GM12873 (cell line): Measurements from ENCODE around the gene PTGFRN.

Experiments used
- TF ChIP-seq, protein P1 (sequence below): IDR thresholded peaks from 2 replicates; pipeline ENCODE4 v1.5.1; 2012; ENCODE audit warnings: low read depth, mild to moderate bottlenecking, moderate library complexity, low read length, control low read depth; ENCODE audit not compliant: insufficient read depth; ENCODE audit errors: missing control alignments

PTGFRN gene

DNA sequence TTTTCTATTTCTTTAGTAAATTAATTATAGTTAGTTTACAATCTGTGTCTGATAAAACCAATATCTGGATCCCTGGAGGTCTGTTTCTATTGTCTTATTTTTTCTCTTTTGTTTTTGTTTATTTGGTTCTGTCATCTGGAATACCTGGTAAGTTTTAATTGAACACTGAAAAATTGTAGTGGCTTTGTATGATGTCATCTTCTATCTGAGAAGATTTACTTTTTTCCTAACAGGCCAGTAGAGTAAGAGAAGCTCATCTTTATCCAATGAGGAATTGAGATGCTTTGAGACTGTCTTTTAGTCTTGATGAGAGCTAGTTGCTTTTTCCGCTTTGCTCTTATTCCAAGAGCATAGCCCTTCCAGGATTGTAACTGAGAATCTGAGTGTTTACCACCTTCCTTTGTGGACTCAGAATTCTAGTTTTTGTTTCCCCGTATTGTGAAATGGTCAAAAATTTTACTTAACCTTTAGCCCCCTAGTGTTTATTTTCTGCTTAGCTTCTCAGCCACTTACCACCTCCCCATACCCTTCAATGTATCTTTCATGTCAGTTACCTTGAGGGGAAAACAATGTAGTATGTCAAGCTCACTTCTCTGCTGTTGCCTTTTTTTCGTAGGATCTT lies 25.0 kb downstream of the PTGFRN start:
- TF ChIP-seq, protein P1, sequence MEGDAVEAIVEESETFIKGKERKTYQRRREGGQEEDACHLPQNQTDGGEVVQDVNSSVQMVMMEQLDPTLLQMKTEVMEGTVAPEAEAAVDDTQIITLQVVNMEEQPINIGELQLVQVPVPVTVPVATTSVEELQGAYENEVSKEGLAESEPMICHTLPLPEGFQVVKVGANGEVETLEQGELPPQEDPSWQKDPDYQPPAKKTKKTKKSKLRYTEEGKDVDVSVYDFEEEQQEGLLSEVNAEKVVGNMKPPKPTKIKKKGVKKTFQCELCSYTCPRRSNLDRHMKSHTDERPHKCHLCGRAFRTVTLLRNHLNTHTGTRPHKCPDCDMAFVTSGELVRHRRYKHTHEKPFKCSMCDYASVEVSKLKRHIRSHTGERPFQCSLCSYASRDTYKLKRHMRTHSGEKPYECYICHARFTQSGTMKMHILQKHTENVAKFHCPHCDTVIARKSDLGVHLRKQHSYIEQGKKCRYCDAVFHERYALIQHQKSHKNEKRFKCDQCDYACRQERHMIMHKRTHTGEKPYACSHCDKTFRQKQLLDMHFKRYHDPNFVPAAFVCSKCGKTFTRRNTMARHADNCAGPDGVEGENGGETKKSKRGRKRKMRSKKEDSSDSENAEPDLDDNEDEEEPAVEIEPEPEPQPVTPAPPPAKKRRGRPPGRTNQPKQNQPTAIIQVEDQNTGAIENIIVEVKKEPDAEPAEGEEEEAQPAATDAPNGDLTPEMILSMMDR = peak; percentile 48

DNA sequence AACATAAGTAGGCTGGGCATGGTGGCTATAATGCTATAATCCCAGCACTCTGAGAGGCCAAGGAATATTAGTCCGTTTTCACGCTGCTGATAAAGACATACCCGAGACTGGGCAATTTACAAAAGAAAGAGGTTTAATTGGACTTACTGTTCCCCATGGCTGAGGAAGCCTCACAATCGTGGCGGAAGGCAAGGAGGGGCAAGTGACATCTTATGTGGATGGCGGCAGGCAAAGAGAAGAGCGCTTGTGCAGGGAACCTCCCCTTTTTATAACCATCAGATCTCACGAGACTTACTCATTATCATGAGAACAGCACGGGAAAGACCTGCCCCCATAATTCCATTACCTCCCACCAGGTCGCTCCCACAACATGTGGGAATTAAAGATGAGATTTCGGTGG lies 28.5 kb downstream of the PTGFRN start:
- TF ChIP-seq, protein P1 = no peak

DNA sequence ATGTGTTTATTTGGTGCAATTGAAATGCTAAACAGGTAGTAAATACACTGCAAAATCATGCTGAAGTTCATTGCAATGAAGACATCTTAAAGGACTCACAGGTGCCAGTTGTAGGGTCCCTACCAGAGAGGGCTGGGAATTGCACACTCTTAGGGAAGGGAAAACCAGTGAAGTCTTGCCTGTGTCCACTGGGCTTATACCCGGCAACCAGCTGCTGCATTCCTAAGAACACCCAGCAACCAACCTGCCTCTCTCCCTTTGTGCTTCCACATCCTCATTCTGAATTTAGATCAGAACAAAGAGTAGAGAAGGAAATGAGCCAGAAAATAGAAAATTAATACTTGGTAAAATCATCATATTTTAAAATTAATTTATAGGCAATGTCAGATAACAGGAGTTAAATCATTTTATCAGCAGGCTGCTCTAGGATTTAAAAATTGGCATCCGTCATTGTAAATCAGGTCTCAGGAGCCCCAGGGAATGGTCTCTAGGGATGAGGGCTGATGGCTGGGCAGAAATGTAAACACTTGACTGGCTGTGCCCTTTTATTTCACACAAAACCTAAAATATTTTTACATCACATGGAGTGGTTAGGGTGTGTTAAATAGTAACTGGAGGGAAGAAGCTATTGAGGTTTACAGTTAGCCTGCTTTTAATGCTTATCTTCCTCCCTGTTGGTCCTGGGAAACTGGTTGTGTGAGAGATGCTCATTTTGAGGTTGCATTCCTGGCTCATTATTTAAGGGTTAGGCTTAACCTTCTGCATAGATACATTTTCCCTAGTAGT lies 31.3 kb downstream of the PTGFRN start:
- TF ChIP-seq, protein P1 = no peak

DNA sequence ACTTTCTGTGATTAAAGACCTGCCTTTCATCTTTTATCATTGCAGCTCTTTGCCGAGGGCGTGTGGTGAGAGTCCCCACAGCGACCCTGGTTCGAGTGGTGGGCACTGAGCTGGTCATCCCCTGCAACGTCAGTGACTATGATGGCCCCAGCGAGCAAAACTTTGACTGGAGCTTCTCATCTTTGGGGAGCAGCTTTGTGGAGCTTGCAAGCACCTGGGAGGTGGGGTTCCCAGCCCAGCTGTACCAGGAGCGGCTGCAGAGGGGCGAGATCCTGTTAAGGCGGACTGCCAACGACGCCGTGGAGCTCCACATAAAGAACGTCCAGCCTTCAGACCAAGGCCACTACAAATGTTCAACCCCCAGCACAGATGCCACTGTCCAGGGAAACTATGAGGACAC lies 32.0 kb downstream of the PTGFRN start:
- TF ChIP-seq, protein P1 = no peak

DNA sequence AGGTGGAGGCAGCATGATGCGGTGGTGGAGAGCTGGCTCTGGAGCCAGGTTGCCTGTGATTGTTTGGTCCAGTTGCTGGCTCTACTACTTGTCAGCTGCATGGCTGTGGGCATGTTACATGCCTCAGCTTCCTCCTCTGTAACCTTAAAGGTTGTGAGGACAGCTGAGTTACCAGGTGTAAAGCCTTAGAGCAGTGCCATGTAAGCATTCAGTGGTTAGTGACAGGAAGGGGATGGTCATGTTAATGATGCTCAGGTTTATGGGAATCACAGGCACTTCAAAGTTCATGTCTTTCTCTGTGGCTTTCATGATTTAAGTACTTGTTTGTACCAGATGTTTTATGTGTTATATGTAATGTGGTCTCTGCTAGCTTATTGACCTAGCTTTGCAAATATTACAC lies 32.6 kb downstream of the PTGFRN start:
- TF ChIP-seq, protein P1 = no peak

DNA sequence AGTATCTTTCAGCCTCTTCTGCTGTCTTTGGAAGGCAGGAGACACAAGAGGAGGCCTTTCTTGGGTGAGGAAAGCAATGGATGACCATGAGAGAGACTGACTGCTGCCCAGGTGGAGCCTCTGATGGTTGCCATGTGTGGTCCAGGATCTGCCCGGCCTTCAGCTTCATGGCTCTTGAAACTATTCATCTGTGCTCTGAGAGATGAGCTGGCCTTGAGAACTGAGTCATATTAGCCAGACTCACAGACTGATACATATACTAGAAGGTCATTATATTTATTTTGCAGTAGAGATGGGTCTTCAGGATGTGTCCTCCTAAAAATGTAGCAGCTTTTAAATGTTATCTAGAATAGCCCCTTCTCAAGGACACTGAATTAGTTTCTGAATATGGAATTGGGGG lies 33.7 kb downstream of the PTGFRN start:
- TF ChIP-seq, protein P1 = no peak

DNA sequence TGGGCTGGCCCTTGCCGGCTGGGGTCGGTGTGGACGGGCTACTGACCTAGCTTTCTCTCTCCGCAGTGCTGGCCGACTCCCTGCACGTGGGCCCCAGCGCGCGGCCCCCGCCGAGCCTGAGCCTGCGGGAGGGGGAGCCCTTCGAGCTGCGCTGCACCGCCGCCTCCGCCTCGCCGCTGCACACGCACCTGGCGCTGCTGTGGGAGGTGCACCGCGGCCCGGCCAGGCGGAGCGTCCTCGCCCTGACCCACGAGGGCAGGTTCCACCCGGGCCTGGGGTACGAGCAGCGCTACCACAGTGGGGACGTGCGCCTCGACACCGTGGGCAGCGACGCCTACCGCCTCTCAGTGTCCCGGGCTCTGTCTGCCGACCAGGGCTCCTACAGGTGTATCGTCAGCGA lies 34.9 kb downstream of the PTGFRN start:
- TF ChIP-seq, protein P1 = no peak
